GM18519 (cell line): ENCODE data around the gene CLCN1.
"Not testable (repeated sequence)": the region's sequence is repeated elsewhere in the genome, so short reads cannot be mapped to it uniquely, and the experiment has no call there.

Source experiments
- ATAC-seq: cut with Tn5 transposase; IDR thresholded peaks from one replicate; pipeline ENCODE4 v1.9.1; 2021; ENCODE audit warnings: mild to moderate bottlenecking, moderate library complexity; ENCODE audit not compliant: unreplicated experiment, low FRiP score

Gene CLCN1

DNA sequence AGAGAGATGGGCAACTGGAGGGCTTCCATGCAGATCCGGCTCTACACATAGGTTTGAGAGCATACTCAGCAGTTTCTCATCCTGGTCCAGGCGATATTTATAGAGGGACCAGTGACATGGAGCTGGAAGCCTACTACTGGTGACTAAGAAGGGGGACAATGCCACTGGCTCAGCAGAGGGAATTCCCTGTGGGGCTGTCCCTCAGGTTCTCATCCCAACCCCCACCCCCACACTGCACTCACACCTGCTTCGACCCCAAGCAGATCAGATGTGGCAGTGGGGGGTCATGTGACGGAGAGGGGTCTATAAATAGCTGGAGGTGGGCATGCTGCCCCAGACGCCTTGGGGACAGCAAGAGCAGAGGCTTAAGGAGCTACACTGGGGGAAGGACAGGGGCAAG, at the start of gene CLCN1:
Gene CLCN1 (plus strand): TSS at position 336 of the 400 bp plus-strand sequence. CDS start 102 bp downstream, outside the sequence.
- ATAC-seq, result no peak

DNA sequence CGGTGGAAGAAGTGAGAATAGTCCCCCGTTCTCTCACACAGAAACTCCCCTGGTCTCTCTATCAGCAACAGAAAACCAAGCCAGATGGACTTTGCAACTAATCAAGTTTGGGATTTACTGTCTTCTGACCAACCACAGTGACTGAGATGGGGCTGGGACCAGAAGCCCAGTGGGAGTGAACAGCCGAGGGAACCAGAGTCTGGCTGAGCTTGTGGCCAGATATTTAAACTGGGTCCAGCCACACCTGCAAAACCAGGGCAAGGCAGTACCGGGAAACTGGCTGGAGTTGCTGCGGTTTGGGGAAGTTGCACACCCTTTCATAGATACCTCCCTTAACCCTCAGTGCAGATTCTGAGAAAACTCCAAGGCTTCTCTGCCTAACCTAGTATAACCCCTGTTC, 46.7 kb upstream of the CLCN1 start:
- ATAC-seq, result no peak

DNA sequence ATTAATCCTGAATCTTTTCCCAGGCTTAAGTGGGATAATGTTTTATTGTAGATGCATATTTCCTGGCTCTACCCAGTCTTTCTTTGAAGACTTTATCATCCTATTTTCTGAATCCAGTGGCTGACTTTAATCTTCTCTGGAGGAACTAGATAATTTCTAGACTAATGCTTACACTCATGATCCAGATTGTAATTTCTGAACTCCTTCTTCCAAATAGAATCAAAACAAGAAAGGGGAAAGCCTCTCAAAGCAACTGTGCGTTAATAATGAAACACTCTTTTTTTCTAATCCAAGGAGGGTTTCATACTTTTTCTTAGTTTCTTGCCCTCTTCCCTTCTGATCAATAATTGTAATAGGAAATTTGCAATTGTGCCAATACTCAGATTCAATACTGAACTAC, 44.7 kb upstream of the CLCN1 start:
- ATAC-seq, result no peak

DNA sequence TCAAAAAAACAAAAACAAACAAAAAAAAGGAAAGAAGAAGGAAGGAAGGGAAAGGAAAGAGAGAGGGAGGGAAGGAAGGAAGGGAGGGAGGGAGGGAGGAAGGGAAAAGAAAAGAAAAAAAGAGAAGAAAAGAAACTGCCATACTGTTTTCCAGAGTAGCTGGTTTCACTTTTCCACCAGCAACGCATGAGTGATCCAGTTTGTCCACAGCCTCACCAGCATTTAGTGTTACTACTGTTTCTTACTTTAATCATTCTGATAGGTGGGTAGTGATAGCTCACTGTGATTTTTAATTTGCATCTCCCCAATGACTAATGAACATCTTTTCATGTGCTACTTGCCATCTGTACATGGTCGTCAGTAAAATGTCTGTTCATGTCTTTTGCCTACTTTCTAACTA, 43.0 kb upstream of the CLCN1 start:
- no peak for ATAC-seq

DNA sequence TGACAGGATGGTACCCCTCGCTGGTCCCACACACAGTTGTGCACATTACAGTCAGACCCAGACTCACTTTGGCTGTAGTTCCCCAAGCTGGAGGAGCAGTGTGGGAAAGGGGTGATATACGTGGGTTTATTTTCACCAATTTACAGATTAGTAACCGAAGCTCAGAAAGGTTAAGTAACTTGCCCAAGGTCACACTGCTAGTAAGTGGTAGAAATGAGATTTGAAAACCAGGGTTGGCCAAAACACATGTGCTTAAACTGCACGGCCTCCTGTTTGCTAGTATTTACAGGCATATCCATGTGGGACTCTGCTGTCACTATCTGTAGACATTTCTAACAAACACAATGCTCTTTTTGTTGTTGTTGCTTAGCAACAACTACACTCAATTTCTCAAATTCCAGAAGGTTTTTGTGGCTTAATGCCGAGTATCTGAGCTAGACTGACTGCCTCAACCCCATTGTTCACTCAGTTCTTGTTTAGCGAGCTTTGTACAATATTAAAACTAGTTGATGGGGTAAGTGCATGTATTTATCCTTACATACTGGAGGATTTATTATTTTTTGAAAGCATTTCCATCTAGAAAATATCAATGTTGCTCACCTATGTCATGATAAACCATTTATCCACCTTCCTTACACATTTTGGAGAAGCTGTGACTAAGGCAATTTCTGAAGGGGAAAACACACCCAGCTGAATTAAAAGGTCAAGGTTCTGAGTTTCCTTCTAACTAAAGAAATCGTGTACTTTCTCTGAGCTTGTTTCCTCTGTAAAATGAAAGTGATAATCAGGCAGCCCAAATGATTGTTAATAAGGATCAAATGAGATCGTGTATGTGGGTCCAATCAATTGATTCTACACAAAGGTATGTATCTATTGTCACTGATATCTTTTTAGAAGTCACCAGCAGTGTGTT, 36.5 kb upstream of the CLCN1 start:
- ATAC-seq, result no peak

DNA sequence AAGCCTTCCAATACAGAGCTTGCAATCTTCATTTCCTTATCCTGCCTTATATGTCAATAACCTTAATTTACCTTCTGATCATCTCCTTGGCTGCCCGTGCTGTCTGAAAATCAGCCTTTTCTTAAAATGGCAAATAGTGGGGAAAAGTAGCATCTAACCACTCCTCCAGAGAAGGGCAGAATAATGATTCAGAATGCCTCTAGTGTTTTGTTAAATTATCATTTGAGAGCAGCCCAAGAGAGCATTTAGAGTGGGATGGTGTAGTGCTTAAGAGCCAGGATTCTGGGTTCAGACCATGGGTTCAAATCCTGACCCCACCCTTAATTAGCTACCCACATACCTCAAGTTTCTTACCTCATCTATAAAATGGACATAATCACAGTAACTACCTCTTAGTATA, 35.8 kb upstream of the CLCN1 start:
- ATAC-seq, result no peak

DNA sequence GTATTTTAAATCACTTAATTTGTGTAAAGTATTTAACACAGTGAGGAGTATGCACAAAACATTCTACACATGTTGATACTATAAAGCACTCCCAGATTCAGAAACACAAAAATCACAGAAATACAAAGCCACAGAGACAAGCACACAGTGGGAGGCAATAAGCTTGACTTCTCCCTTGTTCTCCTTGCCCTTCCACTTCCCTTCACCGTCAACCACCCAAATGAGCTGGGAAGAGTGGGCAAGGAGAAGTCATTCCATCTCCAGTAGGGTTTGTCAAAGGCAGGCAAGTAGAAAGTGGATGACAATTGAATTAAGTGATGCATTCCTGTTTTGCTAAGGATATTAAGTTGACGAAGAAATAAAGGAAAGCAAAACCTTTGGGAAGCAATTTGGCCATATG, 35.3 kb upstream of the CLCN1 start:
- no peak for ATAC-seq

DNA sequence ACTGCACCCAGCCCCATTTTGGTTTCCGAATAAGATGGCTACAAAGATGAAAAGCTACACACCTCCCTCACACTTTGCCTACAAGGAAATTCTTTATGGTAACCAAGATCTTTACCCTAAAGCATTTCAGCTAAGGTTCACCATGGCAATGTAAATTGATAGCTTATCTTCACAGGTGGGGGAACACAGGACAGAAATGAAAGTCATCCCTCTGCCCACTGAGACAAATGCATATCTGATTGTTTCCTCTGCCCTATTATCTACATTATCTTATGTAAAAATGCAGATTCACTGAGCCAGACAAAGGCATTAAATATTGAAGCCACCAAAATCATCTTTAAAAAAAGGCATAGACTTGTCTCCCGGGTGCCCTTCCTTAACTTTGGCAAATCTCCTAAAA, 34.4 kb upstream of the CLCN1 start:
- ATAC-seq, result no peak

DNA sequence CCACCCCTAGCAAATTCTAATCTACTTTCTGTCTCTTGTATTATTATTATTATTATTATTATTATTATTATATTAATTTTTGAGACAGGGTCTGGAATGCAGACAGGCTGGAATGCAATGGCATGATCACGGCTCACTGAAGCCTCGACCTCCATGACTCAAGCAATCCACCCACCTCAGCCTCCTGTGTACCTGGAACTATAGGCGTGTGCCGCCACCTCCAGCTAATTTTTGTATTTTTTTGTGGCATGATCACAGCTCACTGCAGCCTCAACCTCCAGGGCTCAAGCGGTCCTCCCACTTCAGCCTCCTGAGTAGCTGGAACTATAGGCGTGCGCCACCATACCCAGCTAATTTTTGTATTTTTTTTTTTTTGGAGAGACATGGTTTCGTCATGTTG, 33.8 kb upstream of the CLCN1 start:
- no peak for ATAC-seq

DNA sequence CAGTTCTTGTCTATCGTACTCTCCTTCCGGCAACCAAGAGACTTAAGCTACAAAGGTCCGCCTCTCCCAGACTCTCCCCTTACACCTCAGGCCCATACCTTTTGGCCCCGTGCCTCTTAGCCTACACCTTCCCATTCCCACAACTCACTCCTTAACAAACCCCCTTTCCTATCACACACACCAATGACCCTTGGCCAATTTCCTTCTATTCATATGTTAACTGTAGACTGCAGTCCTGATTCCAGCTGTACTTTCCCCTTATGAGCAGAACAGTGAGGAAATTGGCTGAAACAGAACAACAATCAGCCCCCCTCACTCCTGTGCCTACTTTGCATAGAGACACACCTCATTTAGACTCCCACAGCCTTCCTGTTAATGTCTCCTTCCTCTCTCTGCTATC, 32.5 kb upstream of the CLCN1 start:
- ATAC-seq, result no peak

DNA sequence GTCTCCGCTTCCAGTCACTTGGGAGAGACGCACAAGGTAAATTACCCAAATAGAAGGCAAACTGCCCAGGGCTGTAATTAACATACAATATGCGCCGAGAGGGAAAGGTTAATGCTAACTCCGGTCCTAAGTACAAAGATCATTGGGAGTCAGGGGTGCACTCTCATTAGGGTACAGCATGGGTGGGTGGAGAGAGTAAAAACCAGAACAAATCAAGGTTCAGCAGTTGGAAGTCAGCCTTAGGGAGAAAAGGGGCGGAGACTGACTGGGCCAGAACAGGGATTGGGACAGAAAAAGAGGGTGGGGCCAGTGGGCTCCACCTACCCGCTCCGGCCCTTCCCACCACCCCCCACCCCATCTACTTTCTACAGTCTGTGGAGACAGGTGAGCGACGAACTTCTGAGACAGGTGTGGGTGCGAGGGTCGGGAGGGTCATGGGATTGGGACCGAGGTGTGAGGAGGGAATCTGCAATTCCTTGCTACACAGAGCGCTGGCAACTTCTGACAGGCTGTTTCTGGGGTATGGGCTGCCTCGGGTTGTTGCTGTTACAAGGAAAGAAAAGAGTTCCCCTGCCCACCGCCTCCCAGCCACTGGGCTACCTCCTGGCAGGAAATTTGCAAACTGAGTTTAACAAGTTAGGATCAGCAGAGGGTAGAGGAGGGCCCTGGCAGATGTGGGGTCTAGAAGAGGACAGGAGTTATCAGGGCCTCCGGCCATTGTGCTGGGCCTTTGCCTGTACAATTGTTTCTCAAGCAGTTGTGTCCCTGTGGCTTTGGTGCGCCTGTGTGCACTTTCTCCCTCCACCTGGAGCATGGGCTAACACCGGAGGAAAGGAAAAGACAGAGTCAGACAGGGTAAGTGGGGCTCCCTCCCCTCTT, 31.1 kb upstream of the CLCN1 start, which contains the start of gene TMEM139:
Gene TMEM139 (plus strand): TSS at position 368 of the 879 bp plus-strand sequence. CDS start 1,000 bp downstream, outside the sequence.
- no peak for ATAC-seq

DNA sequence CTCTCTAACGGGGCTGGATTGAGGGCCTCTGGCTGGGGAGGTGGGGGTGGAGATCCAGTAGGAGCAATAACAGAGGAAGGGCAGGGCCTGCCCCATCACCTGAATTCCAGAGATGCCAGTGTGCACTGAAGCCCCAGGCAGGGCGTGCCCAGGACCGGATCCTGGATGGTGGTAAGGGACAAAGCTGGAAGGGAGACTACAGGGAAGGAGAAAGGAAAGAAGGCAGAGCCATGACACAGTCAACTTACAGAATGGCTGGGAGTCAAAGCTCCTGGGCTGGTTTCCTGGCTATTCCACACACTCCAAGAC, 30.5 kb upstream of the CLCN1 start:
- no peak for ATAC-seq

DNA sequence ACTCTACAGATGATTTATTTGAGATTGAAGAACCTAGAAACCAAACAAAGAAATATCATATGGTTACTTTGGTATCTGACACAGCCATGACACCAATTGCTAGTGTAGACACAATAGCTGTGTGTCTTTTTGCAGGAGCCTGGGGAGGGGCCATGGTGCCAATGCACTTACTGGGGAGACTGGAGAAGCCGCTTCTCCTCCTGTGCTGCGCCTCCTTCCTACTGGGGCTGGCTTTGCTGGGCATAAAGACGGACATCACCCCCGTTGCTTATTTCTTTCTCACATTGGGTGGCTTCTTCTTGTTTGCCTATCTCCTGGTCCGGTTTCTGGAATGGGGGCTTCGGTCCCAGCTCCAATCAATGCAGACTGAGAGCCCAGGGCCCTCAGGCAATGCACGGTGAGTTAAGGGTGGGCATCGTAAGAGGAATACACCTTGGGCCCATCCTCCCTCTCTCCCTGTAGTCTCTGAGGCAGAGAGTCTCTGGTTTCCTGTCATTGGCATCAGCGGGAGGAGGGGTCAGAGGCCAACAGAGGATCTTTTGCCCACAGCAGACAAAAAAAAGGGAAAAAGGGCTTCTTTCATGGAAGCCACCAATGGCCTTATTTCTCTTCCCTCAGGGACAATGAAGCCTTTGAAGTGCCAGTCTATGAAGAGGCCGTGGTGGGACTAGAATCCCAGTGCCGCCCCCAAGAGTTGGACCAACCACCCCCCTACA, 29.9 kb upstream of the CLCN1 start:
- no peak for ATAC-seq

DNA sequence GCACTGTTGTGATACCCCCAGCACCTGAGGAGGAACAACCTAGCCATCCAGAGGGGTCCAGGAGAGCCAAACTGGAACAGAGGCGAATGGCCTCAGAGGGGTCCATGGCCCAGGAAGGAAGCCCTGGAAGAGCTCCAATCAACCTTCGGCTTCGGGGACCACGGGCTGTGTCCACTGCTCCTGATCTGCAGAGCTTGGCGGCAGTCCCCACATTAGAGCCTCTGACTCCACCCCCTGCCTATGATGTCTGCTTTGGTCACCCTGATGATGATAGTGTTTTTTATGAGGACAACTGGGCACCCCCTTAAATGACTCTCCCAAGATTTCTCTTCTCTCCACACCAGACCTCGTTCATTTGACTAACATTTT, 29.4 kb upstream of the CLCN1 start:
- no peak for ATAC-seq

DNA sequence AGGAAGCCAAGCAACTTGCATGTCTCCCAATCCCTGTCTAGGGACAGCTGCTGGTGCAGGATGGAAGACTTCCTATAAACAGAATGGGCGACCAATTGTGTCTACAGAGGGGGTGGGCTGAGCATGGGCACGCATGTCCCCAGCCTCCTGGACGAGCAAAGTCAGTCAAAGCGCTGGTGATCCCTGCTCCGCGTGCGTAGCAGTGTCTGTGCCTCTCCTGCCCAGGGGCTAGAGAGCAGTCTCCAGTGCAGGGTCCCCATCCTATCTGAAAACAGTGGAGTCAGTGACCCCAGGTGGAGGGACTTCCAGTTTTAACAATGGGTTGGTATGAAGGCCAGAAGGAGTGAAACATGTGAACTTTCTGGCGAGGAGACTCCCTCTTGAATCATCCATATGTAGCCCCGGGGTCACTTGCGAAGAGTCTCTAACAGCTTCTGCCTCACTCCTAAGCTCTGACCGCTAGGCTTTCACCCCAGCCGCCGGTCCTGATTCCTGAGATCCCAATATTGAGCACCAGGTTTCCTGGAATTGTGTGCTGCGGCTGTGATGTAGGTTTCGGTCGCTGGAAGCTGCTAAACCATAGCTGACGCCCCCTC, 28.5 kb upstream of the CLCN1 start:
- ATAC-seq, result no peak

DNA sequence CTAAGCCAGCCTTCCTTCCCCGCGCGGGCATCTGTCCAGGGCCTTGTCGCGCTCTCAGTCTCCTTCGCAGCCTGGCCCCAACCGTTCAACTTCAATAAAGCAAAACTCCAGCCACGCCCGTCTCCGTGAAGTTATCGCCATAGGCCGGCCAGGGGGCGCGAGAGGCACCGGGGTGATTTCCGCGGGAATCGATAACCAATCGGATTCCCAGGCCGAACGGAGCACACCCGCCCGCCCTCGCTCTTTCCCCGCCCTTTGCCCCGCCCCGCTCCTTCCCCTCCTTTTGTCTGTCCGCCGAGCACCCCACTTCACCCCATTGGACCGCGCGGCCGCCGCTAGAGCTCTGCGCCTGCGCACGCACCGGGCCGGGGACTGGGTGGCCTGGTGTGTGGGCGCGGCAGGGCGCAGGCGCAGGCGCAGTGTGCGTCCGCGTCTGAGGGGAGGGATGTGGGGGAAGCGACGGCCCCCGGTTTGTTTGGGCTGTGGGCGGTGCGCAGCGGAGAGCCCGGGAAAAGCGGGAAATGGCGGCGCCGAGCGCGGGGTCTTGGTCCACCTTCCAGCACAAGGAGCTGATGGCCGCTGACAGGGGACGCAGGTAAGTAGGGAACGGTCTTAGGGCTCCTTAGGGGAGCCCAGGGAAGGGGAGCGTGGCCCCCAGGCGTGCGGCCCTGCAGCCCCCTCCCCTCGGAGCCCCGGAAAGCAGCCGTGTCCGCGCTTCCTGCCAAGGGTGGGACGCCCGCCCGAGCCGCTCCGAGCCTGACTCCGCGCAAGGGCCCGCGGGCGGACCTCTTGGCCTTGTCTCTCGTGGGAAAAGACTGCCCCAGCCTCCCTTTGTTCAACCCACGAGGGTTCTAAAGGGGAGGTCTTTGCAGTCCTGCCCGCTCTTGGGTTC, 27.7 kb upstream of the CLCN1 start, which contains the start of gene CASP2:
Gene CASP2 (plus strand): TSS at position 417 of the 892 bp plus-strand sequence. CDS start 105 bp downstream, at position 522.
- peak; percentile 75 for ATAC-seq

DNA sequence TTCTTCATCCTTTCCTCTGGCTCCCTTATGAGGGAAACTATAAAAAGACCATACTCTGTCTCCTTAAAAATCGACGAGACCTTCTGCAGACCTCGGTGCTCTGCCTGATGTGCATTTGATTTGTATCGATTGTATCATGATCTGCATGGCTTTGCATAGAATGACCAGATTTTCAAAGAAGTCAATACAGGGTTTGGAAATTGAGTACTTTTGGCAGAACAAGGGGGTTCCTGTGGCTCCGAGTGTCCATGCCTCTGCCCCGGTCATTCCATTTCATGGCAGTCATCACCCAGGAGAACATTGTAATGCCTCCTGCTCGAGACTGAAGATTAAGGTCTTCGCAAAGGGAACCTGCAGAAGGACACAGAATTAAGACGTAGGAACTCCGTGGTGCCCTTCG, 27.1 kb upstream of the CLCN1 start:
- no peak for ATAC-seq

DNA sequence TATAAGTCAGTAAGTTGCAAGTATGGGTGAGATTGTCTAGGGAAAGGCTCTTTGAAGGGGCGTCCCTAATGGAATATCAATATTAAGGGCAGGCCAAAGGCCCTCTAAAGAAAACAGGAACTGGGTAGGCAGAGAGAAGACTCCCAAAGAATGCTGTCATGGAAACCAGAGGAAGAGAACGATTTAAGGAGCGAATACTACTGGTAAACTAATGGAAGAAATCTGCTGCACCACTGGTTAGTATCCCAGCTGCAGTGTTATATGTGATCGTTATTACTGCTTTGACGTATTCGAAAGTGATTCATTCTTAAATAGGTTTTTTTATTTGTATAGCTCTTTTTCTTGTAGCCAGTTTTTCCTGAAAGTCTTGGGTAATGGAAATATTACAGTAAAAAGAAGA, 26.5 kb upstream of the CLCN1 start:
- ATAC-seq, result no peak

DNA sequence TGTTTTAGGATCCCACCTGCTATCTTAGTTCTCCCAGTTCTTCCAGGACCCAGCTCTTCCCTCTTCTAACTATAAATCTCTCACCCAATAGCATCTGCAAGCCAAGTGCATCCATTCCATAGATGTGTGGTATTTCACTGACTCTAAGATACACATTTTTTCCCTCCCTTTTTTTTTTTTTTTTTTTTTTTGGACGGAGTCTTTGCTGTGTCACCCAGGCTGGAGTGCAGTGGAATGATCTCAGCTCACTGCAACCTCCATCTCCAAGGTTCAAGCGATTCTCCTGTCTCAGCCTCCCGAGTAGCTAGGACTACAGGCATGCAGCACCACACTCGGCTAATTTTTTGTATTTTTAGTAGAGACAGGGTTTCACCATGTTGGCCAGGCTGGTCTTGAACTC, 26.0 kb upstream of the CLCN1 start:
- not testable (repeated sequence) for ATAC-seq
